GM21390 (cell line): ENCODE results near the gene THTPA.
A peak's percentile ranks its signal among the peaks of the same experiment; 100 is the strongest.

ENCODE experiments used
- ATAC-seq: cut with Tn5 transposase; IDR thresholded peaks from one replicate; pipeline ENCODE4 v1.9.1; 2021; ENCODE audit not compliant: unreplicated experiment

The THTPA gene

GRCh38 chr14:23555882-23556699 is at the start of gene THTPA:
TSS of gene THTPA (plus strand) at chr14:23556271. CDS start at chr14:23556758, 487 bp downstream.
- peak; percentile 84 for ATAC-seq

GRCh38 chr14:23512156-23512555 is 43.9 kb upstream of the THTPA start:
- ATAC-seq: no peak

- no peak for ATAC-seq
Observed at GRCh38 chr14:23513005-23513817, 42.9 kb upstream of the THTPA start.

GRCh38 chr14:23513818-23514643 is 42.0 kb upstream of the THTPA start:
- no peak for ATAC-seq

- no peak for ATAC-seq
Observed at GRCh38 chr14:23514644-23514957, 41.5 kb upstream of the THTPA start.

GRCh38 chr14:23517650-23518326 is 38.3 kb upstream of the THTPA start:
- no peak for ATAC-seq

- ATAC-seq: no peak
Observed at GRCh38 chr14:23518709-23519108, 37.4 kb upstream of the THTPA start.

GRCh38 chr14:23520899-23521533 is 35.1 kb upstream of the THTPA start:
- no peak for ATAC-seq

- no peak for ATAC-seq
Observed at GRCh38 chr14:23521785-23522640, 34.1 kb upstream of the THTPA start.

GRCh38 chr14:23522643-23523198 is 33.4 kb upstream of the THTPA start:
- ATAC-seq: no peak

- no peak for ATAC-seq
Observed at GRCh38 chr14:23523229-23524016, 32.6 kb upstream of the THTPA start.

GRCh38 chr14:23524954-23525353 is 31.1 kb upstream of the THTPA start:
- ATAC-seq: no peak

- no peak for ATAC-seq
Observed at GRCh38 chr14:23525611-23526010, 30.5 kb upstream of the THTPA start.

GRCh38 chr14:23528555-23528954 is 27.5 kb upstream of the THTPA start:
- no peak for ATAC-seq

- ATAC-seq: no peak
Observed at GRCh38 chr14:23529016-23529415, 27.1 kb upstream of the THTPA start.

GRCh38 chr14:23530375-23531055 is 25.6 kb upstream of the THTPA start:
- no peak for ATAC-seq

GRCh38 chr14:23531391-23531790 is 24.7 kb upstream of the THTPA start:
- ATAC-seq: no peak

- no peak for ATAC-seq
Observed at GRCh38 chr14:23532658-23533057, 23.4 kb upstream of the THTPA start.
